Mucosa of rectum (tissue), 2 donors: ENCODE data around the gene ZNF786.
"Not testable (repeated sequence)": the region's sequence is repeated elsewhere in the genome, so short reads cannot be mapped to it uniquely, and the experiment has no call there.

ENCODE experiments used
- H3K27ac ChIP-seq, 2 donors: one replicate each; pipeline ENCODE4 v1.7.0; 2013; ENCODE audit warnings: inconsistent platforms in 2 of 2, low read depth in 2 of 2, low read length in 2 of 2
- H3K27me3 ChIP-seq, 2 donors: one replicate each; pipeline ENCODE4 v1.7.0; 2013; ENCODE audit warnings: low read length in 2 of 2; ENCODE audit not compliant: control insufficient read depth in 2 of 2, insufficient read depth in 2 of 2
- H3K36me3 ChIP-seq, 2 donors: one replicate each; pipeline ENCODE4 v1.7.0; 2013; ENCODE audit warnings: low read length in 2 of 2; ENCODE audit not compliant: control insufficient read depth in 2 of 2, insufficient read depth in 2 of 2
- H3K4me1 ChIP-seq, 2 donors: one replicate each; pipeline ENCODE4 v1.7.0; 2013; ENCODE audit warnings: low read length in 2 of 2, mild to moderate bottlenecking in 1 of 2; ENCODE audit not compliant: control insufficient read depth in 2 of 2, insufficient read depth in 2 of 2
- H3K4me3 ChIP-seq, 2 donors: one replicate each; pipeline ENCODE4 v1.7.0; 2013; ENCODE audit warnings: low read length in 2 of 2
- H3K9ac ChIP-seq, 2 donors: one replicate each; pipeline ENCODE4 v1.7.0; 2013; ENCODE audit warnings: low read length in 2 of 2, low read depth in 1 of 2, mild to moderate bottlenecking in 1 of 2
- H3K9me3 ChIP-seq, 2 donors: one replicate each; pipeline ENCODE4 v1.7.0; 2013; ENCODE audit warnings: low read length in 2 of 2; ENCODE audit not compliant: control insufficient read depth in 2 of 2
- donor health status: healthy.
- donor health status: Normal muscosa, but diverticular disease.

The ZNF786 gene

DNA sequence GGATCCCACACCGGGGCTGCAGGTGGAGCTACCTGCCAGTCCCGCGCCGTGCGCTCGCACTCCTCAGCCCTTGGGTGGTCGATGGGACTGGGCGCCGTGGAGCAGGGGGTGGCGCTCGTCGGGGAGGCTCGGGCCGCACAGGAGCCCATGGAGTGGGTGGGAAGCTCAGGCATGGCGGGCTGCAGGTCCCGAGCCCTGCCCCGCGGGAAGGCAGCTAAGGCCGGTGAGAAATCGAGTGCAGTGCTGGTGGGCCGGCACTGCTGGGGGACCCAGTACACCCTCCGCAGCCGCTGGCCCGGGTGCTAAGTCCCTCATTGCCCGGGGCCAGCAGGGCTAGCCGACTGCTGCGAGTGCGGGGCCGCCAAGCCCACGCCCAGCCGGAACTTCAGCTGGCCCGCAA, 51.9 kb downstream of the ZNF786 start:
- not testable (repeated sequence) for H3K9ac ChIP-seq, H3K4me1 ChIP-seq, H3K27me3 ChIP-seq, H3K27ac ChIP-seq, H3K4me3 ChIP-seq, H3K9me3 ChIP-seq, H3K36me3 ChIP-seq

DNA sequence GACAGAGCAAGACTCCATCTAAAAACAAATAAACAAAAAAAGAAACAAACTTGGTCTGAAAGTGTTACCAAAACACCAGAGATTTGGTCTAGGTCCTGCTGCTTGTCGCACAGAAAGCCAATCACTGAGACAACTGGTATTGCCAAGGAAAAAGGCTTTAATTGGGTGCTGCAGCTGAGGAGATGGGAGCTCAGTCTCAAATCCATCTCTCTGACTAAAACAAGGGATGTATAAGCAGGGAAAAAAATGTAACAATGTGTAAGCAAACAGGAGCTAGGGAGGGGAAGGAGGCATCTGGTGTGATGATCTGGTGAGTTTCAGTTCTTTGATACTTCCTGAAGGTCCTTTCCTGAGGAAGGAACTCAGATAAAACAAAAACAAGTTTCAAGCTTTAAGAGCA, 53.8 kb downstream of the ZNF786 start:
- no peaks in the 10 kb centered on the region for H3K36me3 ChIP-seq
- no peaks in the 10 kb centered on the region for H3K27me3 ChIP-seq
- H3K27ac ChIP-seq: no peak overlapping the region
- H3K4me1 ChIP-seq: no peaks in the 10 kb centered on the region
- peaks cover 0 to 4% of the 10 kb centered on the region in 2 donors for H3K9me3 ChIP-seq
- no peak overlapping the region for H3K9ac ChIP-seq
- no peak overlapping the region for H3K4me3 ChIP-seq

DNA sequence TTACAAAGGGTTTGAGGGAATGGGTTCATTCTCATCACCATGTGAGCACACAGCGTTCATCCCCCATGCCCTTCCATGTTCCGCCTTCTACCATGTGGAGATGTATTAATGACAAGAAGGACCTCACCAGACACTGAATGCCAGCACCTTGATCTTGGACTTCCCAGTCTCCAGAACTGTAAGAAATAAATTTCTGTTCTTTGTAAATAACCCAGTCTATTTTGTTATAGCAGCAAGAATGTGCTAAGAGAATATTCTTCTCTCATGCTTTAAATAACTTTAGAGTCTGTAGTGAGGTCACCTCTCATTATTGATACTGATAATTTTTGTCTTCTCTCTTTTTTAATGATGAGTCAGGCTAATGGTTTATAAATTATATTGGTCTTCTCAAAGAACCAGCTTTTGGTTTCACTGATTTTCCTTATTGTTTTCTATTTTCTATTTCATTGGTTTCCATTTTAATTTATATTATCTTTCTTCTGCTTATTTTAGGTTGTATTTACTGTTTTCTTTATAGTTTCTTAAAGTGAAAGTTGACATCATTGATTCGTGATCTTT, 59.1 kb downstream of the ZNF786 start:
- Histone ChIP-seq H3K9me3 (no peaks in the 10 kb centered on the region), H3K27ac (no peak overlapping the region), H3K4me3 (no peak overlapping the region)

DNA sequence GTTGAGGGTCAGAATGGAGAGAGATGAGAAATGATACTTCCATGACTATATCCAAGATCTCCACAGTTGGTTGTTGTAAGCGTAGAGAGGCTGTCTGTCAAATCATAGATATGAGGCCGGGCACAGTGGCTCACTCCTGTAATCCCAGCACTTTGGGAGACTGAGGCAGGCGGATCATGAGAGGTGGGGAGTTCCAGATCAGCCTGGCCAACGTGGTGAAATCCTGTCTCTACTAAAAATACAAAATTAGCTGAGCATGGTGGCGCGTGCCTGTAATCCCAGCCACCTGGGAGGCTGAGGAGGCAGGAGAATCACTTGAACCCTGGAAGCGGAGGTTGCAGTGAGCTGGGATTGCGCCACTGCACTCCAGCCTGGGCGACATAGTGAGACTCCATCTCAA, 60.1 kb downstream of the ZNF786 start:
- H3K9ac ChIP-seq, H3K27ac ChIP-seq, H3K4me3 ChIP-seq, H3K9me3 ChIP-seq, H3K36me3 ChIP-seq, H3K27me3 ChIP-seq: not testable (repeated sequence)
- peaks cover 10 to 15% of the 10 kb centered on the region in 2 donors for H3K4me1 ChIP-seq

More for the DNA sequence above, 59.1 kb downstream of the ZNF786 start:
- Histone ChIP-seq H3K27me3 (no peaks in the 10 kb centered on the region), H3K4me1 (peaks cover 10 to 15% of the 10 kb centered on the region in 2 donors), H3K36me3 (no peaks in the 10 kb centered on the region), H3K9ac (no peak overlapping the region)

DNA sequence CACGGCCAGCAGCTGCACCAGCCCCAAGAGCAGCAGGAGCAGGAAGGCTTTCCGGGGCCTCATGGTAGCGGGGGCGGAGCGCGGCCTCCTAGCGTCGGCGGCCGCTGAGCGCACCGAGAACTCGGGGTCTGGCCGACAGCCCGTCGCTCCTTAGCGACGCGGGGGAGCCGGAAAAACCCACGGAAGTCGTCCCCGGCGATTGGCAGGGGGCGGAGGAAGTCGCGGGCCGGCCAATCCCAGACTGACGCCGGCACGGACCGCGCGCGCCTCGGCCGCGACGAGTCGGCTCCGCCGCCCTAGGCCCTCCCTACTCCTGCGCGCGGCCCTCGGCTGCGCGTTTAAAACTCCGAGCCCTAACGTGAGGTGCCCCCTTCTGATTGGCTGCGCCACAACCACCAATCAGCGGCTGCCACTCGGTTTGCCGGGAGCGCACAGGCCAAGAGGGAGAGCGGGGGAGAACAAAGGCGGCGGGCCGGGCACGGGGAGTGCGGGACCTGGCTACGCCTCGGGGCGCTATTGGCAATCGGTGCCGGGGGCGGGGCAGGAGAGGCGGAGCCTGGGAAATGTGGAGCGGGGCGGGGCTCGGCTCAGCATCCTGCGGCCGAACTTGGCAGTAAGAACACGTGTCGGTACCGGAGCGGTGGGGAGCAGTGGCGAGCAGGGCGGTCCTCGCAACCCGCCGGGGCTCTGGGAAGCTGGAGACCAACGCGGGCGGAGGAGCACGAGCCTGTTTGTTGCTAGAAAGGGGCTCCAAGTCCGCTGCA, 62.0 kb downstream of the ZNF786 start, which contains the start of gene PDIA4:
TSS of gene PDIA4 (minus strand) at position 160 of the 764 bp plus-strand sequence. CDS start at position 63, 97 bp downstream.
- Histone ChIP-seq H3K9me3 (no peaks in the 10 kb centered on the region), H3K27me3 (no peaks in the 10 kb centered on the region), H3K36me3 (no peaks in the 10 kb centered on the region), H3K27ac (peak within 1 kb of the TSS; percentile 91 to 92), H3K4me1 (peaks cover 10 to 15% of the 10 kb centered on the region in 2 donors), H3K9ac (peak within 1 kb of the TSS; percentile 82 to 91), H3K4me3 (peak within 1 kb of the TSS; percentile 82 to 88)

DNA sequence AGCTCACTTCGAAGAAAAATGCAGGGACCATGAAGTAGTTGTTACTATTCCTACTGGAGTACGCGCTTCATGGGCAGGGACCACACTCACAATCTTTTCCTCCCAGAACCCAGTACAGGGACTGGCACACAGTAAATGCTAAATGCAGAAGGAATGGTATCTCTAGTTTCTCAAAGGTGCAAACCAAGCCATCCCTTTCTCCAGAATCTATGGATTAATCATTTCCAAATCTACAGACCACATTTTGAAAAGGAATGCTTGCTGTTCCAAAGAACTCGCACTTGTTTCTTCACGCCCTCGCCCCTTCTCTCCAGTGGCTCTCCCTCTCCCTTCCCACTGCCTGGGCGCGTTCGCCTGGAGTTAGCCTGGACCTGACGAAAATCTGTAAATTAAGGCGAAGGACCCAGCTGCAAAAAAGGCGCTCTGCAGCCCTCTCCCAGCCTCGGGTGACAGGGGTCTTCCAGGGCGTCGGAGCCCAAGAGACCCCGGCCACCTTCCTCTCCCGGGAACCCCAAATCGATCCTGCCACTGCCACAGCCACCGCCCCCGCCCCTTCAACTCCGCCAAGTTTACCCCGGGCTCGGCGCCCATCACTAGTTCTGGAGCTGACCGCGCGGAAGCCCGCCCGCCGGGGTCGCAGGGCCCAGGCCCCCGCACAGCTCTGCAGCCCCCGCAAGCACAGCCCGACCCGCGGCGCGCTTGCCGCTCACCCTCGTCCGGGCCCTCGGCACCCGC, 62.7 kb downstream of the ZNF786 start:
- peaks cover 10 to 15% of the 10 kb centered on the region in 2 donors for H3K4me1 ChIP-seq
- H3K27me3 ChIP-seq: no peaks in the 10 kb centered on the region
- peak overlapping the region; percentile 91 to 92 for H3K27ac ChIP-seq
- H3K4me3 ChIP-seq: peak overlapping the region; percentile 82 to 88
- peak overlapping the region; percentile 82 to 91 for H3K9ac ChIP-seq
- no peaks in the 10 kb centered on the region for H3K9me3 ChIP-seq
- H3K36me3 ChIP-seq: no peaks in the 10 kb centered on the region

DNA sequence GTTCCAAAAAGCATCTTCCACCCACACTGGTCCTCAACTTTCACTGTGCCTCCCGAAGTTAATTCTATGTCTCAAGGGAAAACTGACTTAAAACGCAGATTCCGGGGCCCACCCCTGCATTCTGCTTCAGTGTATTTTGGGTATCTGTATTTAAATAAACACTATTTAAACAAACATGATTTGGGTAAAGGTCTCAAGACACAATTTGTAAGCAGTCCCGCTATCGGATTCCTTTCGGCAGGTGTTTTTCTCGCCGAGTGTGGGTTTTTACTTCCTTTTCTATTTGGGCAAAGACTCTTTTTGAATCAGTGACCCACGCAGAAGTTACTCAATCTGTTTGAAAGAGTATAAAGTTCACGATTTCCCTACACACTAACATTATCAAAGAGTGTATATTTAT, 63.5 kb downstream of the ZNF786 start:
- Histone ChIP-seq H3K36me3 (no peaks in the 10 kb centered on the region), H3K27ac (peak overlapping the region in 1 of 2 donors; percentile 27), H3K27me3 (no peaks in the 10 kb centered on the region), H3K9me3 (no peaks in the 10 kb centered on the region), H3K9ac (peak overlapping the region; percentile 82 to 91), H3K4me3 (peak overlapping the region; percentile 82 to 88), H3K4me1 (peaks cover 10 to 15% of the 10 kb centered on the region in 2 donors)

DNA sequence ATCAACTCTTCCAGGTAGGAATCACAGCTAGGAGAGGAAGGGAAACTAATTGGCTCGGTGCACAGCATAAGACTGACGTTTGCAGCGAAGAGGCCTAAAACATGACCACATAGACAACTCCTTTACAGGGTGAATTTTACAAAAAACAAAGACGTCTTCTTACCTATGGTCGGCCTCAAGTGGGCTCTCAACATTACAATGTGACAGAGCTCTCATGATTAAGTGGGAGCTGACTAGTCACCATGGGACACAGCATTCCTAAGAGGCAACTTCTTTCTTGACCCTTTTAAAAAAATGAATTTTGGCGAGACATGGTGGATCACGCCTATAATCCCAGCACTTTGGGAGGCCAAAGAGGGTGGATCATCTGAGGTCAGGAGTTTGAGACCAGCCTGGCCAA, 66.9 kb downstream of the ZNF786 start:
- H3K36me3 ChIP-seq: peaks cover 12 to 17% of the 10 kb centered on the region in 2 donors
- H3K27me3 ChIP-seq: no peaks in the 10 kb centered on the region
- H3K9me3 ChIP-seq: no peaks in the 10 kb centered on the region
- no peak overlapping the region for H3K9ac ChIP-seq
- H3K4me3 ChIP-seq: no peak overlapping the region
- H3K27ac ChIP-seq: no peak overlapping the region
- H3K4me1 ChIP-seq: peaks cover 7 to 9% of the 10 kb centered on the region in 2 donors

DNA sequence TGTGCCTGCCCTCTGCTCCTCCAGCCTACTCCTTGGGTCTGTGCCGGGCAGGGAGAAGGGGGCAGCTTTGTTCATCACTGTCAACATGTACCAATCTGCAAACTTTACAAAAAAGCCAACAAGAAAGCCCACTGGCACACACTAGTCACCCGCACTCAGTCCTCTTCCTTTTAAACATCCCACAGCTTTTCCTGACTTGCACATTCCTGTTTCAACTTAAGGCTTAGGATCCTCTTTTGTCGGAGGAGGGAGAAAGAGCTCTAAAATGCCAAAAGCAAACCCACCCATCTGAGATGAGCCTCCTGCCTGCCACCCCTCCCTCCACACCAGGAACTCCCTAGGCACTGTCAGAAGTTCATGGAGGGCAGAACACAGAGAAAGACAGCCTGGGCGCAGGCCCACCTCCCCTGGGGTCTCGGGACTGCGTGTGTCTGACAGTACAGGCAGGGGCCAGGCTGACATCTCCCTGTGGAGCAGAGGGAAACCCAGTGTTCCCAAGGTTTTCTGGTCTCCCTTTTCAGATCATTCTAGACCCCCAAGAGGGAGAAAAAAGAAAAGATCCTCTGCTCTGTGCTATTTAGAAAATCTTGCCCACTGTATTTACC, 67.7 kb downstream of the ZNF786 start:
- Histone ChIP-seq H3K9ac (no peak overlapping the region), H3K27me3 (no peaks in the 10 kb centered on the region), H3K9me3 (no peaks in the 10 kb centered on the region), H3K27ac (no peak overlapping the region), H3K4me3 (no peak overlapping the region), H3K4me1 (peaks cover 7 to 9% of the 10 kb centered on the region in 2 donors), H3K36me3 (peaks cover 12 to 20% of the 10 kb centered on the region in 2 donors)

DNA sequence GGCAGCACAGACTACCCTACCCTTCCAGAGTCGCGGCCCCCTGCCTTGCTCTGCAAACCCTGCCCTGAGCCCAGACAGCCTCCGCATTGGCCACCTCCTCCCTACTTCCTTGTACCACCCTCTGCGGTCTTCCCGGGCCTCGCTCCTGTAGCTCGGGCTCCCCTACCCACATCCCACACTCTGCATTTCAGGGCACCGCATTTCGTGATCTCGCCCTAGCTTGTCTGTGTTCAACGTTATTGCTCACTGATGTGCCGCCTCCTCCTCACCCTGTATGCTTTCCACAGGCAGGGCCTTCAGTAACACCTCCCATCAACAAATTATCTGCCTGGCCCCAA, 68.8 kb downstream of the ZNF786 start:
- Histone ChIP-seq H3K4me3 (no peak overlapping the region), H3K27me3 (no peaks in the 10 kb centered on the region), H3K4me1 (peaks cover 1% of the 10 kb centered on the region in 2 donors), H3K36me3 (peaks cover 12 to 27% of the 10 kb centered on the region in 2 donors), H3K27ac (no peak overlapping the region), H3K9me3 (no peaks in the 10 kb centered on the region), H3K9ac (no peak overlapping the region)
